Testis (tissue), 3 donors: ENCODE data around the gene MYCT1. TPM values are rescaled to one million over a fixed set of nuclear protein-coding genes. Genes with fewer than 3 reads are reported as not detected.

ENCODE experiments used
- DNase-seq: peaks from one replicate; pipeline ENCODE4 v3.0.0-alpha.2; 2019
- H3K27ac ChIP-seq, 2 donors: fragments of 200-600 bp; sonication (generic); one replicate each; pipeline ENCODE4 v1.5.1; 2019
- H3K27me3 ChIP-seq: fragments of 200-600 bp; sonication (generic); one replicate; pipeline ENCODE4 v1.5.1; 2019
- H3K36me3 ChIP-seq: fragments of 200-600 bp; sonication (generic); one replicate; pipeline ENCODE4 v1.5.1; 2017; ENCODE audit warnings: low read depth; ENCODE audit errors: missing control alignments
- H3K4me1 ChIP-seq: fragments of 200-600 bp; sonication (generic); one replicate; pipeline ENCODE4 v1.5.1; 2019
- H3K4me3 ChIP-seq, 2 donors: fragments of 200-600 bp; sonication (generic); one replicate each; pipeline ENCODE4 v1.5.1; 2017 to 2019
- H3K9me3 ChIP-seq: fragments of 200-600 bp; sonication (generic); one replicate; pipeline ENCODE4 v1.5.1; 2017
- POLR2A ChIP-seq: fragments of 450-650 bp; IDR thresholded peaks from one replicate; pipeline ENCODE4 v1.6.1; 2017; ENCODE audit warnings: antibody characterized with exemption, mild to moderate bottlenecking, moderate library complexity
- WGBS, 2 donors: methylation state at CpG; one replicate each; pipeline ENCODE4 v1.1.5; 2018; 5-methylcytosine and 5-hydroxymethylcytosine counted together
- intact Hi-C: fragments of 100-400 bp; cut with DNase I; formaldehyde crosslinking; loops from one replicate; pipeline ENCODE4 v1.15.1; 2023; ENCODE audit warnings: low total_unique reads
- polyA plus RNA-seq: library from polyadenylated mRNA; stranded (reverse); fragments of 350-450 nt; fragmentation: Illumina TruSeq; extraction: RNeasy Lipid Tissue Mini Kit (QIAGEN cat#74804); gene quantifications from one replicate; pipeline ENCODE4 v1.2.3, GENCODE V29; 2014; ENCODE audit warnings: low read depth, low replicate concordance; ENCODE audit not compliant: insufficient read depth
- total RNA-seq, 2 donors: library from RNA; depleted of rRNA; stranded (reverse); fragments of >200 nt; gene quantifications; one replicate each; pipeline ENCODE4 v1.2.3, GENCODE V29; 2016
- TF ChIP-seq, protein P1 (sequence below), 3 experiments: fragments of 450-650 bp in 2 of 3; fragments of 200-600 bp in 1 of 3; sonication (generic) in 1 of 3; IDR thresholded peaks; one replicate each; pipeline ENCODE4 v1.5.1; 2016 to 2019; ENCODE audit warnings: antibody characterized with exemption in 3 of 3, mild to moderate bottlenecking in 2 of 3, moderate library complexity in 1 of 3

Gene MYCT1
- total and polyA plus RNA-seq, 3 donors from 2014 or later, result 2.3 to 4.3 (median 3.4) TPM

- intact Hi-C loops, result no loop called here
- TF ChIP-seq, protein P1, sequence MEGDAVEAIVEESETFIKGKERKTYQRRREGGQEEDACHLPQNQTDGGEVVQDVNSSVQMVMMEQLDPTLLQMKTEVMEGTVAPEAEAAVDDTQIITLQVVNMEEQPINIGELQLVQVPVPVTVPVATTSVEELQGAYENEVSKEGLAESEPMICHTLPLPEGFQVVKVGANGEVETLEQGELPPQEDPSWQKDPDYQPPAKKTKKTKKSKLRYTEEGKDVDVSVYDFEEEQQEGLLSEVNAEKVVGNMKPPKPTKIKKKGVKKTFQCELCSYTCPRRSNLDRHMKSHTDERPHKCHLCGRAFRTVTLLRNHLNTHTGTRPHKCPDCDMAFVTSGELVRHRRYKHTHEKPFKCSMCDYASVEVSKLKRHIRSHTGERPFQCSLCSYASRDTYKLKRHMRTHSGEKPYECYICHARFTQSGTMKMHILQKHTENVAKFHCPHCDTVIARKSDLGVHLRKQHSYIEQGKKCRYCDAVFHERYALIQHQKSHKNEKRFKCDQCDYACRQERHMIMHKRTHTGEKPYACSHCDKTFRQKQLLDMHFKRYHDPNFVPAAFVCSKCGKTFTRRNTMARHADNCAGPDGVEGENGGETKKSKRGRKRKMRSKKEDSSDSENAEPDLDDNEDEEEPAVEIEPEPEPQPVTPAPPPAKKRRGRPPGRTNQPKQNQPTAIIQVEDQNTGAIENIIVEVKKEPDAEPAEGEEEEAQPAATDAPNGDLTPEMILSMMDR (IDR thresholded peaks at IDR 0.05), result no peak
- no peak for TF ChIP-seq POLR2A
- H3K9me3 ChIP-seq, result no peaks in the 10 kb centered on the region
- no peaks in the 10 kb centered on the region for H3K36me3 ChIP-seq
- H3K4me3 ChIP-seq, result no peak overlapping the region
- 82 to 93% methylated on average over 2 of the region's 2 CpGs for WGBS, 2 donors
- H3K27ac ChIP-seq, result no peak overlapping the region
- H3K4me1 ChIP-seq, result no peaks in the 10 kb centered on the region
- no peak for DNase-seq
- no peaks in the 10 kb centered on the region for H3K27me3 ChIP-seq
Observed at GRCh38 chr6:152746172-152746553, 48.5 kb downstream of the MYCT1 start.

GRCh38 chr6:152748843-152749242, 51.1 kb downstream of the MYCT1 start:
- intact Hi-C loops, result no loop called here
- Histone ChIP-seq H3K36me3 (no peaks in the 10 kb centered on the region), H3K27ac (no peak overlapping the region), H3K27me3 (no peaks in the 10 kb centered on the region), H3K9me3 (no peaks in the 10 kb centered on the region), H3K4me3 (no peak overlapping the region), H3K4me1 (no peaks in the 10 kb centered on the region)
- no peak for DNase-seq
- 51 to 60% methylated on average over 1 of the region's 1 CpG for WGBS, 2 donors
- no peak for TF ChIP-seq POLR2A
- TF ChIP-seq, protein P1 (IDR thresholded peaks at IDR 0.05), result no peak

DNA sequence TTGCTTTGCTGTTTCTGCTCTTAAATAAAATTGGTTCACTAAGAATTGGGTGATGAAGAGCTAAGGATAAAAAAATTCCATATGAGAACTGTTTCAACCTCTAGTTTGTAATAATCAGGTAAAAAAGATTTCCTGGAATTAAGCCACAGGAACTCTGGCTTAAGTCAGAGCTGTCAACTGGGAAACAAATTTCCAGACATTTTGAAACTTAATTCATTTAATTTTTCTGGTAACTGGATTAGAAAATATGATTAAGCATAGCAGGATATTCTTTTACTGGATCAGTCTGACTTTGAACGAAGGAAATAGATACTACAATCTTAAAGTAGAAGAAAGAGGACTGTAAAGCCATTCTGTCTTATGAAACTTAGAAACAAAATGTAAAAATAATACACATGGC, 51.6 kb downstream of the MYCT1 start:
- H3K36me3 ChIP-seq, result no peaks in the 10 kb centered on the region
- H3K27ac ChIP-seq, result no peak overlapping the region
- no peak overlapping the region for H3K4me3 ChIP-seq
- TF ChIP-seq, protein P1 (IDR thresholded peaks at IDR 0.05), result no peak
- no peak for TF ChIP-seq POLR2A
- 77 to 85% methylated on average over 1 of the region's 1 CpG for WGBS, 2 donors
- intact Hi-C loops, result no loop called here
- H3K4me1 ChIP-seq, result no peaks in the 10 kb centered on the region
- no peaks in the 10 kb centered on the region for H3K9me3 ChIP-seq
- DNase-seq, result no peak
- H3K27me3 ChIP-seq, result no peaks in the 10 kb centered on the region

- Histone ChIP-seq H3K36me3 (no peaks in the 10 kb centered on the region), H3K4me1 (no peaks in the 10 kb centered on the region), H3K4me3 (no peak within 1 kb of the TSS), H3K27ac (no peak within 1 kb of the TSS), H3K9me3 (no peaks in the 10 kb centered on the region), H3K27me3 (no peaks in the 10 kb centered on the region)
- TF ChIP-seq POLR2A, result no peak
- TF ChIP-seq, protein P1 (IDR thresholded peaks at IDR 0.05), result no peak
- 13 to 18% methylated on average over 5 of the region's 5 CpGs for WGBS, 2 donors
- intact Hi-C loops, result no loop called here
- DNase-seq, result no peak
Observed at GRCh38 chr6:152750694-152751093, 53.0 kb downstream of the MYCT1 start, which contains the start of gene VIP. VIP (plus strand) TSS chr6:152750797; CDS start chr6:152752178, 1,381 bp downstream.

DNA sequence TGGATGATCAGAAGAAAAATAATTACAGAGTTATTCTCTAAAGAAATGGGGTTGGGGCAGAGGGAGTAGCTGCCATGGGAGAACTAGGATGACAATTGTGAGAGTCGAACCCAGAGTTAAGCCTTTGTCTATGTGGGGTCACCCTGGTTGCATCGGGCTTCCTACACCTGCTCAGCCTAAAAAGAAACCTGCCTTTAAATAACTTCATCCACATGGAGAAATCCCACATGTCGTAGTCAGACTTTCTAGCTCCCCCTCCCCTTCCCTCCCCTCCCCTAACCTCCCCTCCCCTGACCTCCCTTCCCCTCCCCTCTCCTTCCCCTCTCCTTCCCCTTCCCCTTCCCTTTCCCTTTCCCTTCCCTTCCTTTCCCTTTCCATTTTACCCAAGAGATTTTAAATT, 67.6 kb downstream of the MYCT1 start:
- Histone ChIP-seq H3K27ac (no peak overlapping the region), H3K9me3 (no peaks in the 10 kb centered on the region), H3K4me1 (no peaks in the 10 kb centered on the region), H3K27me3 (no peaks in the 10 kb centered on the region), H3K4me3 (no peak overlapping the region), H3K36me3 (no peaks in the 10 kb centered on the region)
- intact Hi-C loops, result no loop called here
- 81 to 89% methylated on average over 3 of the region's 3 CpGs for WGBS, 2 donors
- no peak for TF ChIP-seq POLR2A
- TF ChIP-seq, protein P1 (IDR thresholded peaks at IDR 0.05), result no peak
- no peak for DNase-seq
